ENCODE measurements around the gene USP46. TPM values are rescaled to one million over a fixed set of nuclear protein-coding genes. Genes with fewer than 3 reads are reported as not detected.

USP46 gene
- total RNA-seq, 1 experiment from 2014 or later, result 16.8 TPM

GRCh38 chr4:52687696-52688095, 28.6 kb upstream of the USP46 start:
- Mint-ChIP-seq H3K4me3 (ENCODE audit: unreplicated experiment) (no peak overlapping the region), H3K9me3 (ENCODE audit: unreplicated experiment) (no peaks in the 10 kb centered on the region), H3K4me1 (ENCODE audit: insufficient read depth, unreplicated experiment) (no peaks in the 10 kb centered on the region), H3K36me3 (ENCODE audit: insufficient read depth, unreplicated experiment) (no peaks in the 10 kb centered on the region), H3K27me3 (ENCODE audit: insufficient read depth, unreplicated experiment) (no peaks in the 10 kb centered on the region), H3K27ac (ENCODE audit: low read depth, unreplicated experiment) (no peak overlapping the region)
- intact Hi-C loops (cut with micrococcal nuclease), result no loop called here
- no peak for TF ChIP-seq CTCF (IDR thresholded peaks at IDR 0.05; ENCODE audit: unreplicated experiment)
- no peak for DNase-seq (ENCODE audit: unreplicated experiment)
- BruUV-seq (replicated peaks), result no TSS peak
- ChIA-PET CTCF (interaction anchor here (0.8 kb wide), 1 partner anchor 559 kb away, joined by 3 read pairs; no protein-coding TSS in a partner anchor), POLR2A (interaction anchor here (1.1 kb wide), 1 partner anchor 11 kb away, joined by 3 read pairs; no protein-coding TSS in a partner anchor)

- Mint-ChIP-seq H3K27me3 (ENCODE audit: insufficient read depth, unreplicated experiment) (no peaks in the 10 kb centered on the region), H3K36me3 (ENCODE audit: insufficient read depth, unreplicated experiment) (no peaks in the 10 kb centered on the region), H3K4me3 (ENCODE audit: unreplicated experiment) (no peak overlapping the region), H3K4me1 (ENCODE audit: insufficient read depth, unreplicated experiment) (no peaks in the 10 kb centered on the region), H3K9me3 (ENCODE audit: unreplicated experiment) (no peaks in the 10 kb centered on the region), H3K27ac (ENCODE audit: low read depth, unreplicated experiment) (no peak overlapping the region)
- intact Hi-C loops (cut with micrococcal nuclease), result no loop called here
- no peak for TF ChIP-seq CTCF (IDR thresholded peaks at IDR 0.05; ENCODE audit: unreplicated experiment)
- no peak for DNase-seq (ENCODE audit: unreplicated experiment)
- ChIA-PET CTCF (interaction anchor here (0.7 kb wide), 1 partner anchor 419 kb away, joined by 3 read pairs; no protein-coding TSS in a partner anchor), POLR2A (interaction anchor here (0.6 kb wide), 2 partner anchors 26 to 108 kb away, joined by 3 read pairs; no protein-coding TSS in a partner anchor)
- BruUV-seq (replicated peaks), result no TSS peak
These were observed 26.2 kb upstream of the USP46 start for GRCh38 chr4:52685316-52685715.

DNA sequence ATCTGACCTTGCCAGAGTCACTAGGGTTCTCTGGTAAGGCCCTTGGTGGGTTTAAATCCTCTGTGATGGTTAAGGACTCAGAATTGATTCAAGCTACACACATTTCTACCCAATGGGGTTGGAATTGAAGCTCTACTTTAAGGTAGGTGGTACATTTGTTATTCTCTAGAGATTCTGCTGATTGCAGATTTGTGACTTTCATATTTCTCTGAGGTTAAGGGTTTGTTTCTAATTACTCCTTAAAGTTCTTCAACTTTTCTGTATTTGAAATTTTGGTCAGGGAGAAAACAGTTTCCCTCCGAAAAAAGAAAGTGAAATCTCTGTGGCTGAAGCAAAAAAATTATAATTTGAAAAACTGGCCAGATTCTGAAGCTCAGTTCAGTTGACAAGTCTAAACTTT, 25.8 kb upstream of the USP46 start:
- ChIA-PET POLR2A (interaction anchor here (0.6 to 0.9 kb wide), 2 partner anchors 25 to 28 kb away, joined by 3 to 4 read pairs; no protein-coding TSS in a partner anchor), CTCF (interaction anchor here (0.7 kb wide), 1 partner anchor 420 kb away, joined by 3 read pairs; no protein-coding TSS in a partner anchor)
- intact Hi-C loops (cut with micrococcal nuclease), result no loop called here
- no peaks in the 10 kb centered on the region for H3K27me3 Mint-ChIP-seq (ENCODE audit: insufficient read depth, unreplicated experiment)
- no peak overlapping the region for H3K4me3 Mint-ChIP-seq (ENCODE audit: unreplicated experiment)
- H3K27ac Mint-ChIP-seq (ENCODE audit: low read depth, unreplicated experiment), result no peak overlapping the region
- H3K9me3 Mint-ChIP-seq (ENCODE audit: unreplicated experiment), result no peaks in the 10 kb centered on the region
- H3K36me3 Mint-ChIP-seq (ENCODE audit: insufficient read depth, unreplicated experiment), result no peaks in the 10 kb centered on the region
- no peak for TF ChIP-seq CTCF (IDR thresholded peaks at IDR 0.05; ENCODE audit: unreplicated experiment)
- DNase-seq (ENCODE audit: unreplicated experiment), result no peak
- no TSS peak for BruUV-seq (replicated peaks)
- no peaks in the 10 kb centered on the region for H3K4me1 Mint-ChIP-seq (ENCODE audit: insufficient read depth, unreplicated experiment)

GRCh38 chr4:52680381-52680780, 21.3 kb upstream of the USP46 start:
- no peak overlapping the region for H3K4me3 Mint-ChIP-seq (ENCODE audit: unreplicated experiment)
- POLR2A ChIA-PET, result no interaction called here
- TF ChIP-seq CTCF (IDR thresholded peaks at IDR 0.05; ENCODE audit: unreplicated experiment), result no peak
- DNase-seq (ENCODE audit: unreplicated experiment), result no peak
- H3K36me3 Mint-ChIP-seq (ENCODE audit: insufficient read depth, unreplicated experiment), result no peaks in the 10 kb centered on the region
- CTCF ChIA-PET, result no interaction called here
- intact Hi-C loops (cut with micrococcal nuclease), result no loop called here
- no peaks in the 10 kb centered on the region for H3K9me3 Mint-ChIP-seq (ENCODE audit: unreplicated experiment)
- no peaks in the 10 kb centered on the region for H3K4me1 Mint-ChIP-seq (ENCODE audit: insufficient read depth, unreplicated experiment)
- no peaks in the 10 kb centered on the region for H3K27me3 Mint-ChIP-seq (ENCODE audit: insufficient read depth, unreplicated experiment)
- BruUV-seq (replicated peaks), result no TSS peak
- H3K27ac Mint-ChIP-seq (ENCODE audit: low read depth, unreplicated experiment), result no peak overlapping the region

Measured in MCF 10A (cell line).